HFFc6 (cell line): ENCODE results near the gene KIAA1191. TPM values are rescaled to one million over a fixed set of nuclear protein-coding genes. Genes with fewer than 3 reads are reported as not detected.
A peak's percentile ranks its signal among the peaks of the same experiment; 100 is the strongest.

Experiments used
- DNase-seq: peaks from one replicate; pipeline ENCODE4 v3.0.0-alpha.2; 2018
- H3K27ac Mint-ChIP-seq: 2 replicates; pipeline ENCODE4 v1.8.0; 2020; ENCODE audit warnings: mild to moderate bottlenecking, mixed read lengths
- H3K27me3 Mint-ChIP-seq: 2 replicates; pipeline ENCODE4 v1.8.0; 2021; ENCODE audit warnings: mild to moderate bottlenecking, moderate library complexity, mixed read lengths; ENCODE audit not compliant: insufficient read depth
- H3K36me3 Mint-ChIP-seq: 2 replicates; pipeline ENCODE4 v1.8.0; 2021; ENCODE audit warnings: low read depth, mixed read lengths
- H3K4me1 Mint-ChIP-seq: 2 replicates; pipeline ENCODE4 v1.8.0; 2020; ENCODE audit warnings: low read depth, mixed read lengths
- H3K4me3 Mint-ChIP-seq: 2 replicates; pipeline ENCODE4 v1.8.0; 2020; ENCODE audit warnings: mild to moderate bottlenecking, moderate library complexity, mixed read lengths
- H3K9me3 Mint-ChIP-seq: 2 replicates; pipeline ENCODE4 v1.8.0; 2020; ENCODE audit warnings: mild to moderate bottlenecking, mixed read lengths
- CTCF ChIP-seq: fragments of 200-600 bp; sonication (generic); IDR thresholded peaks from 2 replicates; pipeline ENCODE4 v1.5.0; 2021; ENCODE audit warnings: antibody characterized with exemption, mild to moderate bottlenecking
- total RNA-seq, 6 experiments: library from RNA; stranded (reverse); fragmentation: NEBNext Ultra II Directional; extraction: Animal tissue kit (Norgen Biotek cat#: 25700); gene quantifications; 2 replicates in 1 of 6; 3 replicates in 5 of 6; pipeline ENCODE4 v1.2.3, GENCODE V29; 2021

Gene KIAA1191
- total RNA-seq, 6 experiments from 2014 or later, result 82.4 to 111 (median 95.6) TPM

- no peaks in the 10 kb centered on the region for H3K9me3 Mint-ChIP-seq
- H3K36me3 Mint-ChIP-seq, result peaks cover 46% of the 10 kb centered on the region
- H3K4me3 Mint-ChIP-seq, result peak overlapping the region; percentile 97
- TF ChIP-seq CTCF, result no peak
- peaks cover 5% of the 10 kb centered on the region for H3K27me3 Mint-ChIP-seq
- peak; percentile 34 for DNase-seq
- H3K27ac Mint-ChIP-seq, result peak overlapping the region; percentile 98
- peaks cover 29% of the 10 kb centered on the region for H3K4me1 Mint-ChIP-seq
Measured at GRCh38 chr5:176388003-176388443, 26.5 kb upstream of the KIAA1191 start.

- no peaks in the 10 kb centered on the region for H3K9me3 Mint-ChIP-seq
- DNase-seq, result no peak
- H3K4me3 Mint-ChIP-seq, result peak overlapping the region; percentile 97
- H3K4me1 Mint-ChIP-seq, result peaks cover 29% of the 10 kb centered on the region
- peaks cover 5% of the 10 kb centered on the region for H3K27me3 Mint-ChIP-seq
- TF ChIP-seq CTCF, result no peak; the same call in 1 of the 2 replicates
- H3K36me3 Mint-ChIP-seq, result peaks cover 46% of the 10 kb centered on the region
- peak overlapping the region; percentile 98 for H3K27ac Mint-ChIP-seq
Measured at GRCh38 chr5:176387384-176387925, 25.9 kb upstream of the KIAA1191 start.

- peaks cover 5% of the 10 kb centered on the region for H3K27me3 Mint-ChIP-seq
- no peak for TF ChIP-seq CTCF
- H3K9me3 Mint-ChIP-seq, result no peaks in the 10 kb centered on the region
- peak overlapping the region; percentile 98; the same call in 1 of the 2 replicates for H3K27ac Mint-ChIP-seq
- peak overlapping the region; percentile 97 for H3K4me3 Mint-ChIP-seq
- no peak for DNase-seq
- peaks cover 29% of the 10 kb centered on the region for H3K4me1 Mint-ChIP-seq
- peaks cover 49% of the 10 kb centered on the region for H3K36me3 Mint-ChIP-seq
Measured at GRCh38 chr5:176386491-176386890, 24.9 kb upstream of the KIAA1191 start.

- peaks cover 29% of the 10 kb centered on the region for H3K4me1 Mint-ChIP-seq
- no peak for DNase-seq
- peaks cover 3% of the 10 kb centered on the region for H3K27me3 Mint-ChIP-seq
- no peak overlapping the region for H3K27ac Mint-ChIP-seq
- H3K9me3 Mint-ChIP-seq, result no peaks in the 10 kb centered on the region
- no peak overlapping the region for H3K4me3 Mint-ChIP-seq
- peaks cover 40% of the 10 kb centered on the region for H3K36me3 Mint-ChIP-seq
- no peak for TF ChIP-seq CTCF
Measured at GRCh38 chr5:176384991-176385390, 23.4 kb upstream of the KIAA1191 start.

- DNase-seq, result no peak
- no peaks in the 10 kb centered on the region for H3K9me3 Mint-ChIP-seq
- H3K27ac Mint-ChIP-seq, result 0 out of 2 replicates have a peak overlapping the region, but pooled peaks have one; percentile 26
- no peak for TF ChIP-seq CTCF
- no peak overlapping the region for H3K4me3 Mint-ChIP-seq
- peaks cover 25% of the 10 kb centered on the region for H3K4me1 Mint-ChIP-seq
- H3K27me3 Mint-ChIP-seq, result peaks cover 3% of the 10 kb centered on the region
- H3K36me3 Mint-ChIP-seq, result peaks cover 37% of the 10 kb centered on the region
Measured at GRCh38 chr5:176384366-176384930, 22.9 kb upstream of the KIAA1191 start.
